Loucy (cell line): ENCODE results near the gene DUSP5.

Experiments
- EZH2phosphoT487 ChIP-seq: fragments of 200-600 bp; IDR thresholded peaks from 2 replicates; pipeline ENCODE4 v1.6.1; 2018; ENCODE audit warnings: antibody characterized with exemption, mild to moderate bottlenecking, moderate library complexity, borderline replicate concordance
- TF ChIP-seq, protein P1 (sequence below): fragments of 200-600 bp; sonication (generic); conservative IDR thresholded peaks from 2 replicates; pipeline ENCODE4 v1.5.1; 2014; ENCODE audit warnings: mild to moderate bottlenecking, antibody characterized with exemption, low read length

DNA sequence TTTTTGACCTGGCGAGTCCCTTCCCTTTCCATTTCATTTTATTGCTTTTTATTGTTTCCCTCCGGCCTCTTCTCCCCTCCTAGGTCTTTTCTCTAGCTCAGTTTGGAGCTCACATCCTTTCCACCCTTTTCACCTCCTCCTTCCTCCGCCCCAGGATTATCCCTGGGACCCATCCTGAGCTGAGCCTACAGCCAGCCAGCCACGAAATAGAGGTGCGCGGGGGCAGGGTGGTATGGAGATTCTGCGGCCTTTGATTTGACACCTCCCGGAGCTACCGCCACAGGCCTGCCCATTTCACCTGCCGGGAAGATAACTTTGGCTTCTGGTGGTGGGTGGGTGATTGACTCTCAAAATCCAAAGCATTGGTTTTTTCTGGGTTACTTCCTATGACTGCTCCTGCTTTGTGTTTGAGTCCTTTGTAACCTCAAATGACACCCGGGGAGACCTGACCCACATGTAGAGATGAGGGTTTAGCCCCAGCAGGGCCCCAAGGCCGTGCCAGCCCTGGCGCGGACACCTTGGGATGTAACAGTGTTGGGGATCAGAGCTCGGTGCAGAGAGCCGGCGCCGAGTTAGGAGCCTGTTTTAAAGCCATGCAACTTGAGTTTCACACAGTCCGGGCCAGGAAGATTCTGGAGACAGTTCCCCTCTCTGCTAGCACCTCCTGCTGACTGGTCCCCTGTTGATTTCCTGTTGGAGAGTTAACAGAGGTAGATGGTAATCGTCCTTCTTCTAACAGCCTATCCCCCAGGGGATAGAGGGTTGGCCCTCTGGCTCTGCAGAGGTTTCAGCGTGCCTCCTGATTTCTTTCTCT lies 1.5 kb downstream of the DUSP5 start:
- TF ChIP-seq, protein P1, sequence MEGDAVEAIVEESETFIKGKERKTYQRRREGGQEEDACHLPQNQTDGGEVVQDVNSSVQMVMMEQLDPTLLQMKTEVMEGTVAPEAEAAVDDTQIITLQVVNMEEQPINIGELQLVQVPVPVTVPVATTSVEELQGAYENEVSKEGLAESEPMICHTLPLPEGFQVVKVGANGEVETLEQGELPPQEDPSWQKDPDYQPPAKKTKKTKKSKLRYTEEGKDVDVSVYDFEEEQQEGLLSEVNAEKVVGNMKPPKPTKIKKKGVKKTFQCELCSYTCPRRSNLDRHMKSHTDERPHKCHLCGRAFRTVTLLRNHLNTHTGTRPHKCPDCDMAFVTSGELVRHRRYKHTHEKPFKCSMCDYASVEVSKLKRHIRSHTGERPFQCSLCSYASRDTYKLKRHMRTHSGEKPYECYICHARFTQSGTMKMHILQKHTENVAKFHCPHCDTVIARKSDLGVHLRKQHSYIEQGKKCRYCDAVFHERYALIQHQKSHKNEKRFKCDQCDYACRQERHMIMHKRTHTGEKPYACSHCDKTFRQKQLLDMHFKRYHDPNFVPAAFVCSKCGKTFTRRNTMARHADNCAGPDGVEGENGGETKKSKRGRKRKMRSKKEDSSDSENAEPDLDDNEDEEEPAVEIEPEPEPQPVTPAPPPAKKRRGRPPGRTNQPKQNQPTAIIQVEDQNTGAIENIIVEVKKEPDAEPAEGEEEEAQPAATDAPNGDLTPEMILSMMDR, result peak; percentile 64
- TF ChIP-seq EZH2phosphoT487, result no peak
